BJ (cell line): ENCODE measurements around the gene AGAP1. TPM values are rescaled to one million over a fixed set of nuclear protein-coding genes. Genes with fewer than 3 reads are reported as not detected.

Experiments
- CTCF ChIA-PET: fragments of 350-600 bp; formaldehyde crosslinking; extraction: SDS; loops from one replicate; lab custom pipeline; 2021; ENCODE audit warnings: antibody characterized with exemption, inconsistent platforms; lab: Yijun Ruan, JAX
- POLR2A ChIA-PET: fragments of 300-600 bp; sonication (Branson Sonifier 250); formaldehyde crosslinking; extraction: SDS; loops from one replicate; lab custom pipeline; 2021; ENCODE audit warnings: antibody characterized with exemption; lab: Charles Lee
- DNase-seq: peaks from one replicate; pipeline ENCODE4 v3.0.0-alpha.2; 2011; ENCODE audit warnings: low read depth
- H3K27me3 ChIP-seq: 2 replicates; pipeline ENCODE4 v1.6.0; 2011; ENCODE audit warnings: low read length; ENCODE audit not compliant: control insufficient read depth, insufficient read depth
- H3K36me3 ChIP-seq: 2 replicates; pipeline ENCODE4 v1.5.1; 2011; ENCODE audit warnings: low read length; ENCODE audit not compliant: control insufficient read depth, insufficient read depth
- H3K4me3 ChIP-seq: 2 replicates; pipeline ENCODE4 v1.5.1; 2011; ENCODE audit warnings: low read depth, mild to moderate bottlenecking, control low read depth, low read length
- polyA plus RNA-seq: library from polyadenylated mRNA; depleted of rRNA; stranded (reverse); fragments of >200 nt; gene quantifications from 2 replicates; pipeline ENCODE4 v1.2.3, GENCODE V29; 2011
- TF ChIP-seq, protein P1 (sequence below): IDR thresholded peaks from 2 replicates; pipeline ENCODE4 v1.5.1; 2011; ENCODE audit warnings: low read depth, mild to moderate bottlenecking, control low read depth, inconsistent platforms, low read length, moderate library complexity; ENCODE audit not compliant: insufficient read depth

AGAP1 gene
- polyA plus RNA-seq, 1 experiment = 14.9 TPM

DNA sequence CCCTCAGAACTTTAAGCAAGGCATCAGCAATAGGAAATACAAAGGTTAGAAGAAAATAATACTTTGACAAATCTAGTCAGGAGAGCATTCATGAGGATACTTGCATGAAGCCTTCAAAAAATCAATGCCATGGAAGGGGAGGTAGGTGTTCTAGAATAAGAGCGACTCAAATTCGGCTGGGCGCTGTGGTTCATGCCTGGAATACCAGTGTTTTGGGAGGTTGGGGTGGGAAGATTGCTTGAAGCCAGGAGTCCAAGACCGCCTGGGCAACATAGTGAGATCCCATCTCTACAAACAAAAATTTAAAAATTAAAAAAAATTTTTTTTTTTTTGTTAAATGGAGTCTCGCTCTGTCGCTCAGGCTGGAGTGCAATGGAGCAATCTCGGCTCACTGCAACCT lies 652.6 kb downstream of the AGAP1 start:
- POLR2A ChIA-PET = no interaction called here
- Histone ChIP-seq H3K27me3 (no peaks in the 10 kb centered on the region; the same call in 1 of the 2 replicates), H3K4me3 (no peak overlapping the region), H3K36me3 (no peaks in the 10 kb centered on the region)
- TF ChIP-seq, protein P1, sequence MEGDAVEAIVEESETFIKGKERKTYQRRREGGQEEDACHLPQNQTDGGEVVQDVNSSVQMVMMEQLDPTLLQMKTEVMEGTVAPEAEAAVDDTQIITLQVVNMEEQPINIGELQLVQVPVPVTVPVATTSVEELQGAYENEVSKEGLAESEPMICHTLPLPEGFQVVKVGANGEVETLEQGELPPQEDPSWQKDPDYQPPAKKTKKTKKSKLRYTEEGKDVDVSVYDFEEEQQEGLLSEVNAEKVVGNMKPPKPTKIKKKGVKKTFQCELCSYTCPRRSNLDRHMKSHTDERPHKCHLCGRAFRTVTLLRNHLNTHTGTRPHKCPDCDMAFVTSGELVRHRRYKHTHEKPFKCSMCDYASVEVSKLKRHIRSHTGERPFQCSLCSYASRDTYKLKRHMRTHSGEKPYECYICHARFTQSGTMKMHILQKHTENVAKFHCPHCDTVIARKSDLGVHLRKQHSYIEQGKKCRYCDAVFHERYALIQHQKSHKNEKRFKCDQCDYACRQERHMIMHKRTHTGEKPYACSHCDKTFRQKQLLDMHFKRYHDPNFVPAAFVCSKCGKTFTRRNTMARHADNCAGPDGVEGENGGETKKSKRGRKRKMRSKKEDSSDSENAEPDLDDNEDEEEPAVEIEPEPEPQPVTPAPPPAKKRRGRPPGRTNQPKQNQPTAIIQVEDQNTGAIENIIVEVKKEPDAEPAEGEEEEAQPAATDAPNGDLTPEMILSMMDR = no peak
- DNase-seq = no peak
- CTCF ChIA-PET = no interaction called here

DNA sequence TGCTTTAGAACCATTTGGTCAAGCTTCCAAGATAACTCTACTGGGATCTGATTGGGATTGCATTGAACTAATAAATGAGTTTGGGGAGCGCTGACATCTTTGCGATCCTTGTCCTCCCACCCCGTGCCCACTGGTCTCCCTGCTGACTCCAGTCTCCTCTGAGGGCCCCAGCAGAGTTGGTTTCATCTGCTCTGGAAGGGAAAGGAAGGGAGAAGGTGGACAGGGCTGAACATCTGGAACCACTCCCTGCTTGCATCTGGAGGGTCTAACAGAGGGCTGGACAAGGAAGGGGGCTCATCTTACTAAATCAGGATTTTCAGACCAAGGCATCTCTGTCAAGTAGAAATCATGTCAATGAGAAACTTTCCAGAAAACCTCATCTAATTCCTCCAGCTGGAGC lies 661.6 kb downstream of the AGAP1 start:
- TF ChIP-seq, protein P1 = no peak
- Histone ChIP-seq H3K27me3 (peaks cover 13% of the 10 kb centered on the region), H3K4me3 (no peak overlapping the region), H3K36me3 (no peaks in the 10 kb centered on the region)
- POLR2A ChIA-PET = no interaction called here
- DNase-seq = no peak
- CTCF ChIA-PET = interaction anchor here (2.6 kb wide), 1 partner anchor 12 kb away, joined by 12 read pairs; no protein-coding TSS in a partner anchor

DNA sequence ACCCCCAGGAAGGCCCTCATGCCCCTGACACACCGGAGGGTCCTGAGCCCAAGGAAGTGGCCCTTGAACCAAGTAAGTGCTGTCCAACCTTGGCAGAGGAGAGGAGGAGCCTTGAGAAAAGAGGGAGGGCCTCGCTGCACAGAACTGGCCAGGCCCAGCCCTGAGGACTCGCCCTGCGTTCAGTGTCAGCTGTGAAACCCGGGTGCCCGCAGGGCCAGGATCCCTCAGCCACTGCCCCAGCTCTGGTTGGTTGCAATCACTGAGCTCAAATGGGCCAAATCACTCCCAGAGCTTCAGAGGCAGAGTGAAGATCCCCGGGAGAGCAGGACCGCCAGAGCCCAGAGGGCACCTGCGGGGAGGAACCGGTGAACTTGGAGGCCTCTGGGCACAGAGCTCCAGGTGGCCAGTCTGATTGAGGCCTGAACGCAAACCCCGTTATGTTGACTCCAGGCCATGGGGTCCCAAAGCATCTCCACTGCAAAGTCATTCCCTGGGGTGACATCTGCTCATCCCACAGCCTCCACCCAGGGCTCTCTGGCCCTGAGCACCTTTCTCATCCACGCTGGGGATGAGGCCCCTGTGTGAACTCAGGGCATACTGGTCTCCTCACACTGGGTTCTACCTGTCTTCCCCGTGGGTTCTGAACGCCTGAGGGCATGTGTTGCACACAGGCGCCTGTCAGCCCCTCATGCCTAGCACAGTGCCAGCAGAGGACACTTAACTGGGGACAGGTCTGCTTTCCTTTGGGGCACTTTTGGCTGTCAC lies 662.4 kb downstream of the AGAP1 start:
- Histone ChIP-seq H3K27me3 (peaks cover 16% of the 10 kb centered on the region), H3K4me3 (no peak overlapping the region), H3K36me3 (no peaks in the 10 kb centered on the region)
- no peak for DNase-seq
- ChIA-PET POLR2A (no interaction called here), CTCF (interaction anchor here (0.7 to 2.6 kb wide), 2 partner anchors 13 to 22 kb away, joined by 3 to 12 read pairs; no protein-coding TSS in a partner anchor)
- TF ChIP-seq, protein P1 = no peak

DNA sequence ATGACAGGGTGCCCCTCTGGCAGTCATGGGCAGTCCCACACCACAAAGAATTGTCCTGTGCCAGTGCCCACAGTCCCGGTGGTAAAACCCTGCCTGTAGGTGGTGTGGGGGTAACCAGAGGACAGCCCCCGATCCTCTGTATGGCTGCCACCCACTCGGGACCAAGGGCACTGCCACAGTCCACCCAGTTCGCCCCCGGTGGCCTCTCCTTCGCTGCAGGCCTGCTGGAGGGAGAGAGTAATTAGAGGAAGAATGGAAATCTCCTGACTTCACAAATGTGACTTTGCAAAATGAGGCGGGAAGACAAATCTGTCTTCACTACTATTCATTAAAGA lies 663.0 kb downstream of the AGAP1 start:
- CTCF ChIA-PET = no interaction called here

DNA sequence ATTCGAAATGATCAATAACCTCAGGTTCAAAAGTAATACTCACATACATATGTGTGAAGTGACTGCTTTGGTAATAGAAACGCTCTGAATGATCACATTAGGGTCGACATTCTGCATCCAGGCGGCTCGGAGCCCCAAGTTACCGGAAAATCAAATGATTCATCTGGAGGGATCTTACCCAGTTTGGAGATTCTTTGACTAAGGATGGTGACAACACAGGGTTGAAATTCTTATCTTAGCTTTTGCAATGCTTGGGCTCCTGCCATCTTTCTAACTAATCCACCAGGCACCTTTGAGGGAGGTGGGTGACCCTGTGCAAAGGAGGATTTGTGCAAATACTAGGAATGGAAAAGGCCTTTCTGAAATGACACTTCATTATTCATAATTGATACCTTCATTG lies 663.5 kb downstream of the AGAP1 start:
- no peak for DNase-seq
- ChIA-PET POLR2A (no interaction called here), CTCF (no interaction called here)
- H3K27me3 ChIP-seq = peaks cover 17% of the 10 kb centered on the region
- no peaks in the 10 kb centered on the region for H3K36me3 ChIP-seq
- TF ChIP-seq, protein P1 = no peak
- H3K4me3 ChIP-seq = no peak overlapping the region

More for the DNA sequence above, 663.0 kb downstream of the AGAP1 start:
- Histone ChIP-seq H3K27me3 (peaks cover 16% of the 10 kb centered on the region), H3K36me3 (no peaks in the 10 kb centered on the region), H3K4me3 (no peak overlapping the region)
- POLR2A ChIA-PET = no interaction called here
- DNase-seq = no peak
- TF ChIP-seq, protein P1 = no peak
